Omental fat pad (tissue), 4 donors: ENCODE results near the gene CD2. TPM values are rescaled to one million over a fixed set of nuclear protein-coding genes. Genes with fewer than 3 reads are reported as not detected.

Source experiments
- ATAC-seq: fragments of 150-250 bp; one replicate; pipeline ENCODE4 v1.9.1; 2016; ENCODE audit warnings: mild to moderate bottlenecking, moderate library complexity; ENCODE audit not compliant: low FRiP score
- DNase-seq: peaks from one replicate; pipeline ENCODE4 v3.0.0-alpha.2; 2019; ENCODE audit warnings: low spot score
- total RNA-seq, 4 donors: library from RNA; depleted of rRNA; stranded (reverse); fragments of >200 nt; gene quantifications; one replicate each; pipeline ENCODE4 v1.1.0, GENCODE V29; 2016
- TF ChIP-seq, protein P1 (sequence below), 3 donors: fragments of 450-650 bp; IDR thresholded peaks; one replicate each; pipeline ENCODE4 v1.5.1; 2016 to 2017; ENCODE audit warnings: antibody characterized with exemption in 3 of 3, mild to moderate bottlenecking in 3 of 3, moderate library complexity in 2 of 3

Gene CD2
- total RNA-seq, 4 donors from 2014 or later = 1.8 to 3.4 (median 2.6) TPM

DNA sequence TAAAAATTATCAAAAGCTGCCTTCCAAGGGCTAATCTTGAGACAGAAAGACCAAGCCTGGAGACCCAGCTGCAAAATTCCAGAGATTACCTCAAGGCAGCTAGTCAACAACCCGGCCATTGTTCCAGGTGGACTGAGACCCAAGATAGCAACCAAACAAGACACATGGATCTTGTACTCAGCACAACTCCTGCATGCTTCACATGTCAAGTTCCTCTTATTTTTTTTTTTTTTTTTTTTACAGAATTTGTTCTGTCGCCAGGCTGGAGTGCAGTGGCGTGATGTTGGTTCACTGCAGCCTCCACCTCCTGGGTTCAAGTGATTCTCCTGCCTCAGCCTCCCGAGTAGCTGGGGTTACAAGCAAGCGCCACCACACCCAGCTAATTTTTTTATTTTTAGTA, 40.1 kb downstream of the CD2 start:
- ATAC-seq = no peak
- DNase-seq = no peak
- TF ChIP-seq, protein P1, sequence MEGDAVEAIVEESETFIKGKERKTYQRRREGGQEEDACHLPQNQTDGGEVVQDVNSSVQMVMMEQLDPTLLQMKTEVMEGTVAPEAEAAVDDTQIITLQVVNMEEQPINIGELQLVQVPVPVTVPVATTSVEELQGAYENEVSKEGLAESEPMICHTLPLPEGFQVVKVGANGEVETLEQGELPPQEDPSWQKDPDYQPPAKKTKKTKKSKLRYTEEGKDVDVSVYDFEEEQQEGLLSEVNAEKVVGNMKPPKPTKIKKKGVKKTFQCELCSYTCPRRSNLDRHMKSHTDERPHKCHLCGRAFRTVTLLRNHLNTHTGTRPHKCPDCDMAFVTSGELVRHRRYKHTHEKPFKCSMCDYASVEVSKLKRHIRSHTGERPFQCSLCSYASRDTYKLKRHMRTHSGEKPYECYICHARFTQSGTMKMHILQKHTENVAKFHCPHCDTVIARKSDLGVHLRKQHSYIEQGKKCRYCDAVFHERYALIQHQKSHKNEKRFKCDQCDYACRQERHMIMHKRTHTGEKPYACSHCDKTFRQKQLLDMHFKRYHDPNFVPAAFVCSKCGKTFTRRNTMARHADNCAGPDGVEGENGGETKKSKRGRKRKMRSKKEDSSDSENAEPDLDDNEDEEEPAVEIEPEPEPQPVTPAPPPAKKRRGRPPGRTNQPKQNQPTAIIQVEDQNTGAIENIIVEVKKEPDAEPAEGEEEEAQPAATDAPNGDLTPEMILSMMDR (IDR thresholded peaks at IDR 0.05) = no peak

DNA sequence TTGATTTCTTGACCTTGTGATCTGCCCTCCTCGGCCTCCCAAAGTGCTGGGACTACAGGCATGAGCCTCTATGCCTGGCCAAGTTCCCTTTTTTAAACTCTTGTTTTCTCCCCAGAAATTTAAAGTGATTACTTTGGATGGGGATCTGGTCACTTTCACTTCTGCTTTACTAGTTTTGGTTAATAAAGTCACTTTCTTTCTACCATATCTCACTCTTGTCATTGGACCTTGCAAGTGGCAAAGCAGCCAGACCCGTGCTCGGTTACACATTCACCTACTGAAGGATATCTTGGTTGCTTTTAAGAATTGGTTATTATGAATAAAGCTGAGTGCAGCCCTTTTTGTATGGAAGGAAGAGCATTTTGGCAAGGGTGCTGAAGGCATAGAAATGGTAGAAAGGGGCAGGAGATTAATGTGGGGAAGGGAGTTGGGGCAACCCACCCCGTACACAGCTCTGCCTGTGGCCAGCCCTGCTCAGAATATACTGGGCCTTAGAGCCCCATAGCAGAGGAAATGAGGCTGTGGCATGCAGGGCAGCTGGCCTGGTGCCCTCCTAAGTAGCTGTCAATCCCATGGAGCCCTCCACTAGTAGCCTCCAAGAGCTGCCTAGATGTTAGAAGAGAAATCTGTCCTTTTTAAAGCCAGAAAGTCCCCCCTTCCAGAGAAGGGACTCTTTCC, 40.7 kb downstream of the CD2 start:
- DNase-seq (no peak), ATAC-seq (no peak)
- TF ChIP-seq, protein P1 (IDR thresholded peaks at IDR 0.05) = no peak

DNA sequence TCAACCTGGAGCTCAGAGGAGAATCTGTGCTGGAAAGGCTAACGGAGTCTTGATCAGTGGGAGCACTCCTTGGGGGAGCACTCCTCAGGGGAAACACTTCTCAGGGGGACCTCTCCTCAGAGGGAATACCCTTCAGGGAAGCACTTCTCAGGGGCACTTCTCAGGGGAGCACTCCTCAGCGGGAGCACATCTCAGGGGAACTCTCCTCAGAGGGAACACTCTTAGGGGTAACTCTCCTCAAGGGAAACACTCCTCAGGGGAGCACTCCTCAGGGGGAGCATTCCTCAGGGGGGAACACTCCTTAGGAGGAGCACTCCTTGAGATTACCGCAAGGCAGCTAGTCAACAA, 41.2 kb downstream of the CD2 start:
- DNase-seq (no peak), ATAC-seq (no peak)
- TF ChIP-seq, protein P1 (IDR thresholded peaks at IDR 0.05) = no peak

DNA sequence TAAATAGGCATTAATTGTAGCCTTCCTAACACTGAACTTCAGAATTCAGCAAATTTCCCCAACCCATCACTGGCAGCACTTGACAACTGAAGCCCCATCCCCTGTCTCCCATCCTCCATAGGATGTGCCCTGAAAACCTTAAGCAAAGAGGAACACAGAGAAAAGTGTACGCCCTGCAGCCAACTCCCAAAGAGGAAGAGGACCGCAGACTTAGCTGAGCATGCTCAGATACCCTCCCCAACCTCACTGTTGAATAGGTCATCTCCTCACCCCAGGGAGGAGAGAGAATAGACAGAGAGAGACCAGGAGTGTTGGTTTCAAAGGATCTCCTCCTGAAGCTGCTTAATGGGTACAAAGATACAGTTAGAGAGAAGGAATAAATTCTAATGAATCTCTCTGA, 50.5 kb downstream of the CD2 start:
- TF ChIP-seq, protein P1 (IDR thresholded peaks at IDR 0.05) = no peak
- DNase-seq (no peak), ATAC-seq (no peak)

DNA sequence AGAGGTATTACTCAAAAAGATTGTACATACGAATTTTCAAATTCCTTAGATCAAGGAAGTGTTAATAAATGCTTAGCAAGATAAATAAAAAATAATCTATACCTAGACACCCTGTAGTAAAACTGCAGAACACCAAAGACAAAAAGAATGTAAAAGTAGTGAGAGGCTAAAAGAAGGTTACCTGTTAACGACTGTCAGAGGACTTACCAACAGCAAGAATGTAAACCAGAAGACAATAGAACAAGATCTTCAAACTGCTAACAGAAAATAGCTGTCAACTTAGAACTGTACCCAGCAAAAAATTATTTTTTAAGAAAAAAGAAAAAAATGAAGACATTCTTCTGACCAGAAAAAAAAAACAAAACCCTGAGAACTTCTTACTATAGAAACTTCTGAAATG, 51.2 kb downstream of the CD2 start:
- no peak for ATAC-seq
- TF ChIP-seq, protein P1 (IDR thresholded peaks at IDR 0.05) = no peak
- DNase-seq = no peak

DNA sequence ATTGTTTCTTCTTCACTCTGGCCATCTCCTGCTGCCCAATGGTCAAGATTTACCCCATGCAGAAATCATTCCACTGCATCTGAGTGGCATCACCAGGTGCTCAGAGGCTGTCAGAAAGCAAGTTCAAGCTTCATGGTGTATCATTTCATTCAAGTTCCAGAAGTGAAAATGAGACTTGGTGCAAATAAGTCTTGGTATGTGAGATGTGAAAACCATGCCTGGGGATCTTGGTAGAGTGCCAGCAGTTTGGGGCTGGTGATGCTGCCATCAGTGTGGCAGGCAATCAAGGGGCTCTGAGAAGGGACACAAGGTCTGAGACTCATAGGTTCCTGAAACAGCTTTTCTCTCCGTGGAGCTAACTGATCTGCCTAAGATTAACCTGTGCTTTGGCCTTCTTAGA, 52.0 kb downstream of the CD2 start:
- DNase-seq (no peak), ATAC-seq (no peak)
- TF ChIP-seq, protein P1 (IDR thresholded peaks at IDR 0.05) = no peak

DNA sequence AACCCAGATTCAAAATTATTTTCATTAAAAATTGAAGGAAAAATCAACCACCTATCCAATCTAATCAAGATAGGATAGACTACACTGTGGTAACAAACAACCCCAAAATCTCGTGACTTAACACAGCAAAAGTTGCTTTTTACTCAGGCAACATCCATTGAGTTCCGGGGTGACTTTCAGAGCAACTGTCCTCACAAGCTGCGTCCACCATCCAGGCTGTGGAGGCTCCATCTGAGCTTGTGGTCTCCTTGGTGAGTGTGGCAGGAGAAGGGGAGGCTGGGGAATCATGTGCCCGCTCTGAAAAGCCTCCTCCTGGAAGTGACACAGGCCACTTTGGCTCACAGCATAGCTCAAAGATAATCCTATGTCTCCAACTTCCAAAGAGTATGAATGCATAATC, 52.4 kb downstream of the CD2 start:
- ATAC-seq (no peak), DNase-seq (no peak)
- TF ChIP-seq, protein P1 (IDR thresholded peaks at IDR 0.05) = no peak
